ENCODE measurements around the gene PCDH8.

- TF ChIP-seq CTCF (conservative IDR thresholded peaks at IDR 0.05; ENCODE audit: low read depth in 2 of 2) (no peak), EZH2 (IDR thresholded peaks at IDR 0.05; ENCODE audit: low read depth, unreplicated experiment) (peak; percentile 18), ETS1 (IDR thresholded peaks at IDR 0.05) (no peak), REST (IDR thresholded peaks at IDR 0.05; ENCODE audit: unreplicated experiment) (no peak), EZH2phosphoT487 (IDR thresholded peaks at IDR 0.05; ENCODE audit: unreplicated experiment) (no peak), POLR2AphosphoS5 (IDR thresholded peaks at IDR 0.05; ENCODE audit: low read depth) (peak; percentile 47), ZNF331 (CRISPR knock-in tag; IDR thresholded peaks at IDR 0.05; ENCODE audit: low read depth) (no peak), CREB1 (CRISPR knock-in tag; IDR thresholded peaks at IDR 0.05; ENCODE audit: low read depth) (no peak), JUNB (IDR thresholded peaks at IDR 0.05; ENCODE audit: unreplicated experiment) (no peak), STAT1 (IDR thresholded peaks at IDR 0.05; ENCODE audit: unreplicated experiment) (no peak), ZNF114 (CRISPR knock-in tag; IDR thresholded peaks at IDR 0.05) (no peak), ZNF462 (CRISPR knock-in tag; IDR thresholded peaks at IDR 0.05) (no peak)
These were observed at the start of gene PCDH8 for GRCh38 chr13:52848455-52849195.
